ENCODE data around the gene ARID5A.
"Not testable (repeated sequence)": the region's sequence is repeated elsewhere in the genome, so short reads cannot be mapped to it uniquely, and the experiment has no call there.

ARID5A gene

DNA sequence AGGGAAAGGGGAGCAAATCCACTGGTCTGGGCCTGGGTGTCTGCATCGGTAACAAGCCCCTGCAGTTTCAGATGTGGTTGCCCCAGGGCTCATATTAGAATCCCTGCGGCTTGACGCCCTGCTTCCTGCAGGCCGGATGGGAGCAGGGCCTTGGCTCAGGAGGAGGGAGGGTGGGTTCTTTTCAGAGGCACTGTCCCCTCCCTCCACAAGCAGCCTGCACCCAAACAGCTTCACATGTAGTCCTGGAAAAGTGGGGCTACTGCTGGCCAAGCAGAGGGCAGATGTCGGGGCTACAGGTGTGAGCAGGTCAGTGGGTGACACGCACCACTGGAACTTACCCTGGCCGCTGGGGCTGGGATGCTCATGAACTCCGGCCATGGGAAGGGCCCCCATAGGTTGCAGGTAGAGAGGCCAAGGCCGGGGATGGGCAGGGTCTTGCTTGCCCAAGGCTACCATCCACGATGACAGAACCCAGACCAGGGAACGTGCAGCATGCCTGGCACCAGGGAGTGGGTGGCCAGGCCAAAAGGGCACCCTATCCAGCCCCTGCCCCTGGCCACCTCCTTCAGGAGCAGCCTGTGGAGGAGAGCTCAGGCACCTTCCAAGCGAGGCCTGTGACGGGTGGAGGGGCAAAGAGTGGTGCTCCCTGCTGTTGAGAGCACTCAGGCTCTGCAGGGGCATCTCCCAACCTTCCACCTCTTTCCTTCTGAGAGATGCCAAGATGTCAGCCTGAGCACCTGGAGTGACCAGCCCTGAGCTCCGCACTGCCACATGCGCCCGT, 16.8 kb downstream of the ARID5A start:
- no peak for TF ChIP-seq CTCF (conservative IDR thresholded peaks at IDR 0.05)
- no peak for TF ChIP-seq ZFX (IDR thresholded peaks at IDR 0.05)
- H3K27ac ChIP-seq = no peak overlapping the region

- H3K27ac ChIP-seq = not testable (repeated sequence)
Observed at GRCh38 chr2:96553957-96554292, 17.4 kb downstream of the ARID5A start.

DNA sequence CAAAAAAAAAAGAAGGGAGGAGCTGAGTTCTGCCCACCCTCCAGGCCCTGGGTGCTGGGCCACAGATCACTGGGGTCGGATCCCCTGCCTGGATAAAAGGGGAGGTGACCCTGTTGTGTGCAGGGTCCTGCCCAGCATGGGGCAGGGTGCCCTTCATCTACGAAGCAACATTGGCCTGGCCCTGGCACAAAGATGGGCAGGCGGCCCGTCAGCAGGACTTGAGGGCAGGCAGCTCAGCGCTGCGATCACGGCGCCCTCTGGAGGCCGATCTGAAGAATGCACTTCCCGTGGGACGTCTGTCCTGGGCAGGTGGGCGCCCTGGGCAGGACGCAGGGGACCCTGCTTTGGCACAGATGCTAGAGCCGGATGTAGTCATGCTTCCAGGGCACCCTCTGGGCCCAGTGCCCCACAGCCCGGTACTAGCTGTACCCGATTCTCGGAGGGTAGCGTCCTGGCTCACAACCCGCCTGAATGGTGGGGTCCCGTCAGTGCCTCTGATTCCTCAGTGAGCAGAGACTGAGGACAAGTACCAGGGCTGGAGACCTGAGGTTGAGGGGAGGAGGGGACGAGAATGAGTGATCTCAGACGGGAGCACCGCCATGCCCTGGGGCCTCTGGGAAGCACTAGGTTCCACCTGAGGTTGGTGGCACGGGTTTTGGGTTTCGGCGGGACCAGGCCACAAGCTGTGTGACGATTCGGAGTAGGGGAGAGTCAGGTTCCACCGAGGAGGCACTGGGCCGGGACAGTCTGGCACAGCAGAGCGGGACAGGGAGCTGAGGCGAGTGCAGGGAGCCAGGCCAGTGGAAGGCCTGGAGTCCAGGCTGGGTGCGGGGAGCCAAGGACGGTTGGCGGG, 18.0 kb downstream of the ARID5A start:
- TF ChIP-seq ZFX (IDR thresholded peaks at IDR 0.05) = no peak
- TF ChIP-seq CTCF (conservative IDR thresholded peaks at IDR 0.05) = peak; percentile 94
- no peak overlapping the region; the same call in 1 of the 2 replicates for H3K27ac ChIP-seq

DNA sequence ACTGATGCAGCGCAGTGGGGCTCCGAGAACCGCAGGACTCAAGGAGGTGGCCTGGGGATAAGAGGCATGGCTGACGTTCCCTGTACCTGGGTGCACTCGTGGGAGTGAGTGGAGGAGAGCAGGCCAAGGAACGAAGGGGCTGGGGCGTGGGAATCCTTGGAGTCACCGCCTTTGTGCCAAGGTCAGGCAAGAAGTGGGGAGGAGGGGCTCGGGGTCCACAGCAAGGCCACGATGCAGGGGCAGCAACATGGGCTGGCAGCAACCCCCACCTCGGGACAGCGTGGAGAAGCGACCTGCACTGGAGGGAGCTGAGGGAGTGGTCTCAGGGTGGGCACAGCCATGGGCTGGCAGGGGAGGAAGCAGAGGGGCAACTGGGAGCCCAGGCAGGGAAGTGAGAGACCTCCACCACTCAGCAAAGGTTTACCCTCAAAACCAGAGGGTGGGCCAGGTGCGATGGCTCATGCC, 18.6 kb downstream of the ARID5A start:
- TF ChIP-seq ZFX (IDR thresholded peaks at IDR 0.05) = no peak
- no peak for TF ChIP-seq CTCF (conservative IDR thresholded peaks at IDR 0.05)
- no peak overlapping the region for H3K27ac ChIP-seq

DNA sequence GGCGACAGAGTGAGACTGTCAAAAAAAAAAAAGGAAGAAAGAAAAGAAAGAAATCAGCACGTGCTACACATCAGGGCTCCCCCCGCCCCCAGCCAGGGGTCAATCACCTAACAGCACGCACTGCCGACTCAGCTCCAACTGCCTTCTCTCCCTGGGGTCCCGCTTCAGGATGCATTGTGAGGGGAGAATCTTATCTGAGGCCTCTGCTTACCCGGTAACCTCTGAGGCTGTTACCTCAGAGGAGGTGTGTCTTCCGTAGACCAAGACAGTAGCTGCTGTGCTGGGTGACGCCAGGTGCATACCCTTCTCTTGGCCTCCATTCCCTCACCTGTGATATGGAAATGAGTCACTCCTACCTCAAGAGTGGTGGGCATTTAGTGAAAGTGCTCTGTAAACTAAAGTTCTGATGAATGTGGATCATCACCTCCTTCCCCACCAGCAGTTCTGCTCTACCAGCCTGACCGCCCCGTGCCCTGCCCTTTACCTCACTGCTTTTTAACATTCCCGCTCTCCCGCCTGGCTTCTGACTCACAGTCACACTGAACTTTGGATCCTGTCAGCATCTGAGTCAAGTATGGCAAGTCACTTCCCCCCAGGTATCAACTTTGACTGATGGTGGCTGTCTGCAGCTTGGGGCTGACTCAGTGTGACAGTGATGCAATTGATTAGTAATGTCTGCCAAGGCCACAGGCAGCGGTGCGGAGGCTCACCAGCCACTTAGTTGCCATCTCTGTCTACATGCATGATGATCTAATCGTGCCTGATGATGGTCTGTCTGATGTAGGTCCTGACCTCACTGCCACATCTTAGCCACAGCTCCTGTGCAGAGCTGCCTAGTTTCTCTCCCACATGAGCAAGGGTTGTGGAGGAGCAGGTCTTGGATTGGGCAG, 20.1 kb downstream of the ARID5A start:
- H3K27ac ChIP-seq = no peak overlapping the region
- no peak for TF ChIP-seq ZFX (IDR thresholded peaks at IDR 0.05)
- TF ChIP-seq CTCF (conservative IDR thresholded peaks at IDR 0.05) = no peak

DNA sequence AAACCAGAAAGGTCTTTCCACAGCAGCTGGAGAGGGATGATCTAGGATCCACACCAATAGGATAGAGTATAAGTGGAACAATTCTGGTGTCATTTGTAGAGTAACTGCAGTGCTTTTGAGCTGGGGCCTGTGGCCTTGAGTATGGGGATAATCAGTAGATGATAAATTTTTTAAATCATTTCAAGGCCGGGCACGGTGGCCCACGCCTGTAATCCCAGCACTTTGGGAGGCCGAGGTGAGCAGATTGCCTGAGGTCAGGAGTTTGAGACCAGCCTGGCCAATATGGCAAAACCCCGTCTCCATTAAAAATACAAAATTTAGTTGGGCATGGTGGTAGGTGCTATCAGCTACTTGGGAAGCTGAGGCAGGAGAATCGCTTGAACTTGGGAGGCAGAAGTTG, 20.9 kb downstream of the ARID5A start:
- not testable (repeated sequence) for H3K27ac ChIP-seq

DNA sequence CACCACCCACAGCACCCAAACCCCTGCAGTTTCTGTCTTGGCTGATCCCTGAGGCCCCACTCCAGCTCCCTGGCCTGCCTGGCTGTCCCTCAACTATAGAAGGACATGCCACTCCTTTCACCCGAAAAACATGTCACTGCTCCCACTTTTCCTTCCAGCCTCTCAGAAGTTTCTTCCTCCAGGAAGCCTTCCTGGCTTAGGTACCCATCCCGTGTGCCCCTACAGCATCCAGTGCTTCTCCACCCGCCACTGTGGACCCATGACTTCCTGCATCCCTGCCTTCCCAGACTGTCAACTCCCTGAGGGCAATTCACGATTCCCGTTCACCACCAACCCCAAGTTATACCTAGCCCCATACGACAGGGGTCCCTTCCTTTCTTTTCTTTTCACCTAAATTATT, 21.5 kb downstream of the ARID5A start:
- H3K27ac ChIP-seq = no peak overlapping the region
- TF ChIP-seq CTCF (conservative IDR thresholded peaks at IDR 0.05) (no peak), ZFX (IDR thresholded peaks at IDR 0.05) (no peak)

DNA sequence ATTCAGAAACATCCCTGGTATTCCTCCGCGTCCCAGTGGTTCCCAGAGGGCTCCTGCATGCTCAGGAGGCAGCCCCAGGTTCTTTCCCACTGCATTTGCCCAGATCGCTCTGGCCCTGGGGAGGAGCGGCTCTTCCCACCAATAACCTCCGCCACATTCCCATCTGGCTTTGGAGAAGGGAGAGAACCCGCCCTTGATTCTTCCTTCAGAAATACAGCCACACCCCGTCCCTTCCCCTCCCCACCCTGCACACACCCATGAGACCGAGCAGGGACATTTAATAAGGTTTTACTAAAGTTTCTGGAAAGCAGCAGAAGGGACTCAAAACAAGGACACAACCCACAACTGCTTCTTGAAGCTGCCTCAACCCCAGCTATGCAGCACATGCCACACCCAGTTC, 21.9 kb downstream of the ARID5A start:
- TF ChIP-seq CTCF (conservative IDR thresholded peaks at IDR 0.05) (no peak), ZFX (IDR thresholded peaks at IDR 0.05) (no peak)

More for the DNA sequence above, 21.9 kb downstream of the ARID5A start:
- H3K27ac ChIP-seq = no peak overlapping the region

Measured in C4-2B (cell line).